GM21723 (cell line): ENCODE results near the gene ANKS1B.
"Not testable (repeated sequence)": the region's sequence is repeated elsewhere in the genome, so short reads cannot be mapped to it uniquely, and the experiment has no call there.

ENCODE experiments used
- ATAC-seq: cut with Tn5 transposase; IDR thresholded peaks from one replicate; pipeline ENCODE4 v1.9.1; 2021; ENCODE audit warnings: mild to moderate bottlenecking, moderate library complexity; ENCODE audit not compliant: unreplicated experiment

ANKS1B gene

DNA sequence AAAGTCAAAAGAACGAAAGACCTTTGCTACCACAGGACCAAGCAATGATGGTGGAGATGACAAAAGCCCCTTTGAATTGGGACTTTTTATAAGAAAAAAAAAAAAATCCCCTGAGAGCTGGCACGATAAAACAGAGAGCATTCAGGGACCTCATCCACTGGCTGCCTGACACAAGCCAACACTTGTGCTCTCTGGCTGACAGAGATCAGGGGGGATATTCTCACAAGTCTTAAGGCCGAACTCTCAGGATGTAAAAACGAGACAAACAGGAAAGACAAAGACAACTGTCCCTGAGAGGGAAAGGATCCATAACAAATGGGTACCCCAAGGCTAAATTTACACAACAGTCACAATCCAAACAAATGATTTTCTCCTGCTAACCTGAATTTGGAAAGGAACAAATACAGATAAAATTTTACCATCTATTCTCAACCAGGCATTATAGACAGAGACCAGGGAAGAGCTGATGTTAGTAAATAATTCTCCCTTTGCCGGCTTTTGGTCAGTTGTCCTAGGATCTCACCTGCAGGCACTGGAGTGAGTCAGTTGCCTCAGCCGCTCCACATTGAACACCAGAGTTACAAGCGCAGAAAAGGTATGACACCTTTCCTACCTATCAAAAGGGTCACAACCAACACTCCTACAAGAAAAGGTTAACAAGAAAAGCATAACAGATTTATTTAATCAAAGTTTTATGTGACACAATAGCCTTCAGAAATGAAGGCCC, 375.1 kb downstream of the ANKS1B start:
- ATAC-seq, result no peak

DNA sequence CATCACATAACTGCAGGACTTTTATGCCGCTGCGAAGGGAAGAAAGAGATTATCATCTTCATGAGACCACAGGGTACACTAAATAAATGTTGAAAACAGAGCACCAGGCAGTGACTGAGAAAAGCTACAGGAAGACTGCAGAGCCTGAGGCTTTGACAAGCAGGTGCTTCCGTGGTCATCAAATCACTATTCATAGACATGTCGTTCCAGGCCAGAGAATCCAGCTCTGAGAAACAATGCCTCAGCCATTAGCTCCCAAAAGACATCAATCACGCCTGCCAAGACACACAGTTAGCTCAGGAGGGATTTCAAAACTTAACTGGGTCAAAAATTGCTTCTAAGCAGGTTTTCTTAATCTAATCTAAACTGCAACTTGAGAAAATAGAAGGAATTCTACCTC, 384.3 kb downstream of the ANKS1B start:
- peak; percentile 85 for ATAC-seq

DNA sequence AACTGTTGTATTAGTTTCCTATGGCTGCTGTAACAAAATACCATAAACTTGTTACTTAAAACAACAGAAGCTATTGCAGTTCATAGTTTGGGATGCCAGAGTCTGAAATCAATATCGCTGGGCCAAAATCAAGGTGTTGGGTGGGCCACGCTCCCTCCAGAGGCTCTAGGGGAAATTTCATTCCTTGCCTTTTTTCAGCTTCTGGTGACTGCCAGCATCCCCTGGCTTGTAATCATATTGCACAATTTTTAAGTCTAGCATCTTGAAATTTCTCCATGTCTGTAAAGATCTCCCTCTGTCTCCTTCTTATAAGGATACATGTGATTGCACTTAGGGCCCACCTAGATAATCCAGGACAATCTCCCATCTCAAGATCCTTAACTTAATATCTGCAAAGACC, 386.0 kb downstream of the ANKS1B start:
- no peak for ATAC-seq

DNA sequence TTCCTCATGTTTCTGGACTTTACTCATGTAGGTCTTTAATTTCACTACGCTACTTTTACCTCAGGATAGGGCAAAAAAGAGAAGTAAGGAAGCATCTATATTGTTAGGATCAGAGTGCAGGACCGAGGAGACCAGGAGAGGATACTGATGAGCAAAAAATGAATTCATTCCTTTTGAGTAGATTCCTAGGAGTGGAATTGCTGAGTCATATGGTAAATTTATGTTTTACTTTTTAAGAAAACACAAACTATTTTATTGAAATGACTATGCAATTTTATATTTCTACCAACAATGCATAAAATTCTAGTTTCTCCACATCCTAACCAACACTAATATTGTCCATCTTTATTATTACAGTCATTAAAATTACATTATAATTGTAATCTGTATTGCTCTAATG, 388.0 kb downstream of the ANKS1B start:
- no peak for ATAC-seq

DNA sequence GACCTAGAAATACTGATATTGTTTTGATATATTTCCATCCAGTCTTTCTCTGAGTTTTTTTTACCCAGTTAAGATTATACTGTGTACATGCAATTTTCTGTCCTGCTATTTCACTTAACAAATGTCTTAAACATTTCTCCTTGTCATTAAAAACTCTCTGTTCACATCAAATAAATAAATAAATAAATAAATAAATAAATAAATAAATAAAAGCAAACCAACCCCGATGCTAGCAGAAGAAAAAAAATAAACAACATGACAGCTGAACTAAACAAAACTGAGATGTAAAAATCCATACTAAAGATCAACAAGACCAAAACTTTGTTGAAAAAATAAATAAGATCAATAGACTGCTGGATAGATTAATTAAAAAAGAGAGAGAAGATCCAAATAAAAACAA, 407.6 kb downstream of the ANKS1B start:
- not testable (repeated sequence) for ATAC-seq

DNA sequence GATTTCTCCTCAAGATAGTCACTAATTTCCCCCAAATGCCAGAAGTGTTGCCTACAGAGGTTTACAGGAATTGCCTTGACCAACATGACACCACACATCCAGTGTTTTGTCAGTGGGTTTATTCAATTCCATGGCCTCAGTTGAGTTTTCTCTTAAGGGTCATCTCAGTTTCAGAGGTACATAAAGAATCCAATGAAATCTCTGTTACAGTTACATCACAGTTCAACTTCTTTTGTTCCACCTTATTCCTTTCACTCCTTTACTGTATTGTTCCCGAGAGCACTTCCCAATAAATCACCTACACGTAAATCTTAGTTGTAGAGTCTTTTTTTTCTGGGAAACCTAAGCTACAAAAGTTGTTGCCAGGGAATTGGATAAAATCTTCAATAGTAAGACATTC, 410.8 kb downstream of the ANKS1B start:
- no peak for ATAC-seq

DNA sequence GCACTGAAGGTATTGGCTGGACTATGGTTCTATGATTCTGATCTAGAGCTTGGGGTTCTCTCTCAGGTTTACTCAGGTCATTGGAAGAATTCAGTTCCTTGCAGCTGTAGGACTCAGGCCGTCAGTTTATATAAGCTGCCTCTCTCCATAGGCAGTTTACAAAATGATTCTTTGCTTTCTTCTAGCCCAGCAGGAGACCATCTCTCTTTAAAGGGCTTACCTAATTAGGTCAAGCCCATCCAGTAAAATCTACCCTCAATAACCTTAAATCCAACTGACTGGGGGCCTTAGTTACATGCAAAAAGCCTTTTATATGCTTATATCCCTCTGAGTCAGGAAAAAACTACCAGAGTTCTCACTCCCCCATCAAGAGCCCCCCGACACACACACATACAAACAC, 417.7 kb downstream of the ANKS1B start:
- no peak for ATAC-seq

DNA sequence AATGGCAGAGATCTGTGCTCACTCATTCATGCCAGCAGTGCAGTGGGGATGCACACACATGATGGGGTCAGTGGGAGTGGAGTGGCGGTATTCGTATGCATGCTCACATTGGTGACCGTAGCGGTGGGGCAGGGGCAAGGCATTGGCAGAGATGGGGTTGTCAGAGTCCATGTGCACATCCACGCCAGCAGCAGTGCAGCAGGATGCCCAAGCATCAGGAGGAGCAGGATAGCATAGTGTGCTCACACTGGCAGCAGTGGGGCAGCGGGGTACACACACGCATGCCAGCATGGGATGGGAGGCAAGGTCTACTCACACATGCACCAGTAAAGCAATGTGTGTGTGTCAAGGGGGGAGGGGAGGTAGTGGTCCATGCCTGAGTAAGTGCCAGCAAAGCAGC, 426.6 kb downstream of the ANKS1B start:
- ATAC-seq, result no peak

DNA sequence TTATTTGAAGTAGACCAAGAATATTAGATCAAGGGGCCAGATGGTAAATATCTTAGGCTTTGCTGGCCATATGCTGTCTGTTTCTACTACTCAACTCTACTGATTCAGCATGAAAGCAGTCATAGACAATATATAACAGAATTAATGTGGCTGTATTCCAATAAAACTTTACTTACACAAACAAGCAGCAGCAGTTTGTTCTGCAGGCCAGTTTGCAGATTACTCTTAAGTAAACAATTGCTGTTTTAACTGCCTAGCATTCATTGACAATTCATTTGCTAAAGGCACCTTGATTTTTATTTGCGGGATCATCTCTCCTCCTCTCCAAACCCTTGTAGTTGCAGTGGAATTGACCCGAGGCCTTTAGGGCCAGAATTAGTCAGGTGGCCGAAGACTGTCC, 431.3 kb downstream of the ANKS1B start:
- no peak for ATAC-seq

DNA sequence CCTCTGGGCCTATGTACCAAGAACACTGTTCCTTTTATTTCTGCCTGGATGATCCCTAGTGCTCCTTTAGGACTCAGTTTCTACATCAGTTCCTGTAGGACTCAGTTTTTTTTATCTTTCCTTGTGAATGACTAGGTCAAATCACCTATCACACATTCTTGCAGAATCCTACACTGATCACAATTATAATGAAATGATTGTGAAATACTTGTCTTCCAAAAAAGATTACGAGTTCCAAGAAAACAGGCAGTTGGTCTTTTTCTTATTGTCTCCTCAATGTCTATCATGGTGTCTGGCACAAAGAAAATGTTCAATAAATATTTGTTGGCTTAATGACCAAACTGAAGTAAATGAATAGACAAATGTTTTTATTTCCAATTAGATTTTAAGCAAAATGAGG, 432.7 kb downstream of the ANKS1B start:
- no peak for ATAC-seq

DNA sequence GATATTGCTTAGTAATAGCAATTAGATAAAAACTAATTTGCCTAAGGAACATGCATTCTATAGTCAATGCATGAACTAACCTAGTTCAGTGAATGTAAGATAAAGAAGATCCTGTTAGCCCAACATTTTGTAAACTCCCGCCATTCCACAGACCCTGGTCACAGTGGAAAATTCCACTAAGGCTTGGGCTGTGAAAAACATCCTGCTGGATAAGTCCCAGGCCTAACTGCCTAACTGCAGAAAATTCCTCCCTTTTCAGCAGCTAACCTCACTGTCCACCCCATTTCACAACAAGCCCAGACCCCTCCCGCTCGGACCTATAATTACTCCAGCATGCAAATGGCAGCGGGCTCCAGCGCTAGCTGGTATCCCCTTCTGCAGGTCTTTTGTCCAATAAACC, 435.1 kb downstream of the ANKS1B start:
- ATAC-seq, result no peak

DNA sequence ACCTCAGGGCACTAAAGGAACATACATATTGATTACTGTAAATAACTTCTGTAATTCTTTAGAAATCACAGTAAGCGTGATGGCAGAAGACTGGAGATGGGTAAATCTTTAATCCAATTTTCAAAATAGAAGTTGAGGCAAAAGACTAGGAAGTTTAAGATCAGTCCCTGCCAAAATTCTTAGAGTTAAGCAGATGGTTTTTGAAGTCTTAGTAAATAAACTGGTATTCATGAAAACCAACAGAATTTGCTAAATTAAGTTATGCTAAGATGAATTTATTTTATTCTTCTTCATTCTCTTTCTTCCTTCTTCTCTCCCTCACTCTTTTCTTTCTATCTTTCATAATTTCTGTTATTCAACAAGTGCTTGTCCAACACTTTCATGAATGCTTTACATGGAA, 435.5 kb downstream of the ANKS1B start:
- no peak for ATAC-seq

DNA sequence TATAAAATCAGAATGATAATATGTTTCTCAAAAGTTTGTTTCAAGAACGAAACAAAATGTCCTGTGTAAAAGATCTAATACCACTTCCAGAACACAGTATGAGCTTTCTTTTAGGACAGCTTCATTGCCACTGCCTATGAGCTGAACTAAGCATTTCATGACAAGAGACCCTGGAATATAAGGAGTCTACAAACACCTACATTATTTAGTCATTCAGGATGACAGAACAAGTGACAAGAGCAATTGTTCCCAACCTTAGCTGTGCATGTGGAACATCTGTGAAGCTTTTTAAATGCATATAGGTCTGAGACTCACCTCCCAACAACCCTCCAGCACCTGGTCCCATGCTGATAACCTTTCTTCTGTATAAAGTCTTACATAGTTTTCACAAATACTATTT, 440.3 kb downstream of the ANKS1B start:
- ATAC-seq, result no peak

DNA sequence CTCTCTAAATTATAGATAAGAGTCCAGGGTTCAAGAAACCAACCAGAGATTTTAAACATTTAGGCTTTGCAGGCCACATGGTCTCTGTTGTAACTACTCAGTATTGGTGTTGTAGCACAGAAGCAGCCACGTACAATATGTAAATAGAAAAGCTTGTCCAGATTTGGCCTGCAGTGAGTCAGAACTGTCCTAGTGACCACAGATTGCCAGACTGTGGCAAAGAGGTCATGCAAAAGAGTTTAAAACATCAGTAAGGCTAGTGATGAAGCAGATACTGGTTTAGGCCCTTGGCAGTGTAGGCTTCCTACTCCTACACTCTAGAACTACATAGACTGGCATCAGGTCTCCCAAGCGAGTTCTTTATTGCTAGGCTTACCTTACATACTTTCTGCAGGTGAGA, 454.8 kb downstream of the ANKS1B start:
- ATAC-seq, result peak; percentile 96

DNA sequence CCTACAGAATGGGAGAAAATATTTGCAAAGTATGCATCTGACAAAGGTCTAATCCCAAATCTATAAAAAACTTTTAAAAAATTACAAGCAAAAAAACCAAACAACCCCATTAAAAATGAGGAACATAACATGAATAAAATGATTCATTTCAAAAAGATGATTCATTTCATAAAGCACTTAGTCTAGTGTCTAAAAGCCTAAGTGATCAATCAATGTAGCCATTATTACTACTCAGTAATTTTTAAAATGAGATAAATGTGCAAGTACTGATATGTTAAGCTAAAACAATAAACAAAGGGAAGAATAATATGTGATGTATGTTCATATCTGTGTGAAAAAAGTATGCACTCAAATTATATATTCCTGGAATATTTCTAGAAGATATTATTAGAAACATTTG, 456.3 kb downstream of the ANKS1B start:
- ATAC-seq, result no peak

DNA sequence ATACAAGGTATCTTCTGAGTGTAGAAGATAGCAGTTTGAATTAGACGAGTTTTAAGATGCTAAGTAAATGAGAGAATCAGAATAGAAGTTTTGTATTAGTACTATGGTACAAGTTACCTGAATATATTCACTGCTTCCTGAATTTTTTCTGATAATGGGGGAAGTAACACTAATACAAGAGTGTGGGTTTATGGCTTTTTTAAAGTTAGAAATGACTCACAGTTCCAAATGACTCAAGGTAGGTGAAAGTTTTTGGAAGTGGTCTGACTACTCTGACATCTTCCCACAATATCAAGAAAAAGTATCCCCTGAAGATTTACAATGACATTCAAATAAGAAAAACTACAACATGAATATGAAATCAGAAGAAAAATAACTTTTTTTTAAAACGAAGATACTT, 460.9 kb downstream of the ANKS1B start:
- no peak for ATAC-seq

DNA sequence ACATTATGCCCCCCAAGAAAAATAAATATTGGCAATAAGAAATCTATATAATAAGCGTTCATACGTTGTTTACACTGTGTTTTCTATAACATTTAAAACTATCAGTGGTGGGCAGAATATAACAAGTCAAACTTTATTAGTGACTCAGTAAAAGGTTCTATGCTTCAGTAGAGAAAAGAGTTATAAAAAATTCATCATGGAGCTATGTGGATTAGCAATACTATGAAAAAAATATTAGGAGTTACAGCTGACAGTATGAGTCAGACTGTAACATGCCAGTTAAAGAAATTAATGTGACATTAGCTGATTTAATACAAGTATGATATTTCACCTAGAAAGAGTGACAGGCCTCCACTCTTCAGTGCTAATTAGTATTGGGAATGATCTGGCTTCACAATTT, 462.3 kb downstream of the ANKS1B start:
- no peak for ATAC-seq

DNA sequence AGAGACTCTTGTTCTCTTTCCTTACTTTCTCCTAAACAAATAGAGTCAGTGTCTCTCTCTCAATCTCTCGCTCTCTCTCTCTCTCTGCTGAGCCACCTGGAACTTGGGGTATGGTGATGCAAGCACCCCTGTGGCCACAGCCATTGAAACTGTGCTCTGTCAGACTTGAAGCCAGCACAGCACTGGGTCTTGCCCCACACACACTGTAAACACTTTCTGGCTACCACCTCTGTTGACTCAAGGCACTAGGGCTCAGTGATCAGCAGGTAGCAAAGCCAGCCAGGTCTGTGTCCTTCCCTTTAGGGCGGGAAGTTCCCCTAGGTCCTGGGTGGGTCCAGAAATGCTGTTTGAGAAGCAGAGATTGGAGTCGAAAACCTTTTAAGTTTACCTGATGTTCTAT, 463.1 kb downstream of the ANKS1B start:
- ATAC-seq, result no peak

DNA sequence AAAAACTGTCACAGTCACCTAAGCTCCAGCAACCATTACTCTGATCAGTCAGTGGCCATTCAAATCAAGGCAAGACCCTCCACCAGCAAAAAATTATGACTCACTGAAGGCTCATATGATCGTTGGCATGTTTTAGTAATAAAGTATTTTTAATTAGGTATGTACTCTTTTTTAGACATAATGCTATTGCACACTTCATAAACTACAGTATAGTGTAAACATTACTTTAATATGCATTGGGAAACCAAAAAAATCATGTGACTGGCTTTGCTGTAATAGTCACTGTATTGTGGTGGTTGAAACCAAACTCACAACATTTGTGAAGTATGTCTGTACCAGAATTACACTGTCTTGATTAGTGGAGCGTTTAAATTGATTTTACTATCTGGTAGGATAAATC, 471.7 kb downstream of the ANKS1B start:
- ATAC-seq, result no peak

DNA sequence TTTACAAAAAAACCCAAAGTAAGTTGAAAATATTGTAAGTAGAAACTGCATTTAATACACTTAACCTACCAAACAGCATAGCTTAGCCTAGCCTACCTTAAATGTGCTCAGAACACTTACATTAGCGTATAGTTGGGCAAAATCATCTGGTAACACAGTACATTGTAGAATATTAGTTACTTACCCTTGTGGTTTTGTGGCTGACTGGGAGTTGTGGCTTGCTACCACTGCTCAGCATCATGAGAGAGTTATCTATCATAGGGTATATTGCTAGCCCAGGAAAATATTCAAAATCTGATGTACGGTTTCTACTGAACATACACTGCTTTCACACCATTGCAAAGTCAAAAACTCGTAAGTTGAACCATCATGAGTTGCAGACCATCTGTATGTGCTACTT, 478.9 kb downstream of the ANKS1B start:
- ATAC-seq, result no peak

DNA sequence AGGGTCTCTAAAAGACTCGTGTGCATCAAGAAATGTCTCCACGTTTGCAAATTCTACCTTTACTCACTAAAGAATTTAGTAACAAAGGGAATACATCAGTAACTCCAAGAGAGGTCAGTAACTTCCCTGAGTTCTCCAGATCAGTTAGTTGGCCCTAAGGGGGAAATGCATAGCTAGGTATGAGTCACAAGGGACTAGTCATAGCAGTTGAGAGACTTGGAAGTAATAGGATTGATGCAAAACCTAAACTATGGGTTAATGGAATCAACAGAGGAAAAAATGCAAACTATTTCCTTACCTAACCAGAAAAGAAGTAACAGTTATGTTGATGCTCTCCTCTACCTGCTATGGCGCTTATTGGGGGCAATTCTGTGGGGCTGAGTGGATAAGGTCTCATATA, 486.0 kb downstream of the ANKS1B start:
- no peak for ATAC-seq

DNA sequence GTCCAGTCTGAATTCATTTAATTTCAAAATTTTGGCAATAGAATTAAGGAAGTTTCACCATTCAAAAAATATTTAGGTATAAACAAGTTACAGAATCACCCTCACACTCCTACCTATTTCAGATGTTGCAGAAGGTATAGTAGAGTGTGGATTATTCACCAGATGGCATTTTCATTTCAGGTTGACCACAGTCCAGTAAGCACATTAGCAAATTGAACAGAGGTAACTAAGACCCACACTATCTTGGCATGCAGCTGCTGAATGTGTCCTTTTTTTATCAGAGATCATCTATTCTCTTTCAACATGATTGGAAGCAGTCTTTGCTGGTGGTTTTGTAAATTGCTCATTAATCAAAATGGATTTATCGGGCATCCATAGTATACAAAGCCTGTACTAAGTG, 488.9 kb downstream of the ANKS1B start:
- ATAC-seq, result no peak

DNA sequence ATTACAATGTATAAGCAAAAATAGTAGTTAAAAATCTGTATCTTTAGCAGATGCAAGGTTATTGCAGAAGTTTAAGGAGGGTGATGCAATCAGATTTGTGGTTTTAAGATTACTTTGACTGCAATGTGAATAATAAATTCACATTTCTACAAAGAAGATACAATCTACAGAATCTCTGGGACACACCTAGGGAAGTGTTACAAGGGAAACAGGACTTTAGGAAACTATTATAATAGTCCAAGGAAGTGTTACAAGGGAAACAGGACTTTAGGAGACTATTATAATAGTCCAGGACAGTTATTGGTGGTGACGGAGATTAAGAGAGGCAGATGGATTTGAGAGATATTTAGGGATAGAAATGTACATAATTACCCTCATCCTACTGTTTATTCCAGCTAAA, 491.5 kb downstream of the ANKS1B start:
- ATAC-seq, result no peak
